Vagina (tissue), 2 donors: ENCODE data around the gene HOXB2. TPM values are rescaled to one million over a fixed set of nuclear protein-coding genes. Genes with fewer than 3 reads are reported as not detected.

Experiments
- DNase-seq, 2 donors: peaks; one replicate each; pipeline ENCODE4 v3.0.0-alpha.2; 2017; ENCODE audit errors: extremely low spot score in 2 of 2
- H3K27ac ChIP-seq: fragments of 200-600 bp; sonication (generic); one replicate; pipeline ENCODE4 v1.5.1; 2019
- H3K27me3 ChIP-seq: fragments of 200-600 bp; sonication (generic); one replicate; pipeline ENCODE4 v1.5.1; 2019
- H3K36me3 ChIP-seq, 2 donors: fragments of 200-600 bp; sonication (generic); one replicate each; pipeline ENCODE4 v1.5.1; 2017 to 2019
- H3K4me1 ChIP-seq: fragments of 200-600 bp; sonication (generic); one replicate; pipeline ENCODE4 v1.5.1; 2019
- H3K4me3 ChIP-seq, 2 donors: fragments of 200-600 bp; sonication (generic); 1 replicate in 1 of 2; 2 replicates in 1 of 2; pipeline ENCODE4 v1.5.1; 2016 to 2019
- H3K9me3 ChIP-seq: fragments of 200-600 bp; sonication (generic); one replicate; pipeline ENCODE4 v1.5.1; 2019
- CTCF ChIP-seq, 3 experiments: fragments of 450-650 bp in 2 of 3; fragments of 200-600 bp in 1 of 3; sonication (generic) in 1 of 3; IDR thresholded peaks; one replicate each; pipeline ENCODE4 v1.5.1; 2017 to 2019; ENCODE audit warnings: antibody characterized with exemption in 3 of 3, mild to moderate bottlenecking in 2 of 3, moderate library complexity in 2 of 3
- POLR2A ChIP-seq, 2 donors: fragments of 450-650 bp; IDR thresholded peaks; one replicate each; pipeline ENCODE4 v1.6.1; 2017; ENCODE audit warnings: antibody characterized with exemption in 2 of 2, mild to moderate bottlenecking in 2 of 2, moderate library complexity in 2 of 2
- POLR2AphosphoS5 ChIP-seq, 2 donors: sonication (generic); formaldehyde crosslinking; IDR thresholded peaks; one replicate each; pipeline ENCODE4 v1.9.0; 2017; ENCODE audit warnings: antibody characterized with exemption in 2 of 2, mild to moderate bottlenecking in 2 of 2, low read depth in 1 of 2; ENCODE audit not compliant: insufficient read depth in 1 of 2
- intact Hi-C: fragments of 100-400 bp; cut with DNase I; formaldehyde crosslinking; loops from one replicate; pipeline ENCODE4 v1.15.1; 2023
- total RNA-seq: library from RNA; depleted of rRNA; stranded (reverse); fragments of >200 nt; gene quantifications from one replicate; pipeline ENCODE4 v1.2.3, GENCODE V29; 2016

HOXB2 gene
- total RNA-seq, 1 donor from 2014 or later = 14.2 TPM

GRCh38 chr17:48563385-48563838, 18.5 kb upstream of the HOXB2 start:
- peaks cover 5% of the 10 kb centered on the region for H3K4me1 ChIP-seq
- no peaks in the 10 kb centered on the region for H3K9me3 ChIP-seq
- H3K36me3 ChIP-seq = no peaks in the 10 kb centered on the region
- no peak for DNase-seq
- peak overlapping the region; percentile 44 to 53 for H3K4me3 ChIP-seq
- no peak overlapping the region for H3K27ac ChIP-seq
- intact Hi-C loops = no loop called here
- TF ChIP-seq POLR2A (IDR thresholded peaks at IDR 0.05) (no peak), POLR2AphosphoS5 (IDR thresholded peaks at IDR 0.05; ENCODE audit: insufficient read depth in 1 of 2, low read depth in 1 of 2) (no peak), CTCF (IDR thresholded peaks at IDR 0.05) (no peak)
- H3K27me3 ChIP-seq = peaks cover 9% of the 10 kb centered on the region

- peaks cover 4% of the 10 kb centered on the region for H3K27me3 ChIP-seq
- intact Hi-C loops = no loop called here
- no peaks in the 10 kb centered on the region for H3K36me3 ChIP-seq
- TF ChIP-seq POLR2A (IDR thresholded peaks at IDR 0.05) (no peak), CTCF (IDR thresholded peaks at IDR 0.05) (no peak), POLR2AphosphoS5 (IDR thresholded peaks at IDR 0.05; ENCODE audit: insufficient read depth in 1 of 2, low read depth in 1 of 2) (no peak)
- no peaks in the 10 kb centered on the region for H3K9me3 ChIP-seq
- DNase-seq = no peak
- H3K27ac ChIP-seq = no peak overlapping the region
- H3K4me3 ChIP-seq = no peak overlapping the region
- peaks cover 5% of the 10 kb centered on the region for H3K4me1 ChIP-seq
Observed at GRCh38 chr17:48562934-48563333, 18.0 kb upstream of the HOXB2 start.

GRCh38 chr17:48561884-48562810, 17.2 kb upstream of the HOXB2 start:
- Histone ChIP-seq H3K27ac (no peak overlapping the region), H3K27me3 (peaks cover 4% of the 10 kb centered on the region), H3K36me3 (no peaks in the 10 kb centered on the region), H3K9me3 (no peaks in the 10 kb centered on the region), H3K4me1 (peaks cover 5% of the 10 kb centered on the region), H3K4me3 (no peak overlapping the region)
- no peak for DNase-seq
- intact Hi-C loops = no loop called here
- TF ChIP-seq CTCF (IDR thresholded peaks at IDR 0.05) = no peak
- TF ChIP-seq POLR2A (IDR thresholded peaks at IDR 0.05) = no peak
- no peak for TF ChIP-seq POLR2AphosphoS5 (IDR thresholded peaks at IDR 0.05; ENCODE audit: insufficient read depth in 1 of 2, low read depth in 1 of 2)

GRCh38 chr17:48559840-48560817, 15.2 kb upstream of the HOXB2 start:
- TF ChIP-seq CTCF (IDR thresholded peaks at IDR 0.05) (no peak), POLR2A (IDR thresholded peaks at IDR 0.05) (no peak), POLR2AphosphoS5 (IDR thresholded peaks at IDR 0.05; ENCODE audit: insufficient read depth in 1 of 2, low read depth in 1 of 2) (no peak)
- peaks cover 4% of the 10 kb centered on the region for H3K27me3 ChIP-seq
- peaks cover 20% of the 10 kb centered on the region for H3K4me1 ChIP-seq
- no peak overlapping the region for H3K27ac ChIP-seq
- DNase-seq = no peak
- H3K4me3 ChIP-seq = no peak overlapping the region
- intact Hi-C loops = no loop called here
- H3K36me3 ChIP-seq = no peaks in the 10 kb centered on the region
- H3K9me3 ChIP-seq = no peaks in the 10 kb centered on the region
